Lower lobe of right lung (tissue), 2 donors: ENCODE data around the gene RC3H2. TPM values are rescaled to one million over a fixed set of nuclear protein-coding genes. Genes with fewer than 3 reads are reported as not detected.
"Not testable (repeated sequence)": the region's sequence is repeated elsewhere in the genome, so short reads cannot be mapped to it uniquely, and the experiment has no call there.

Source experiments
- ATAC-seq, 2 donors: fragments of 200-7000 bp; cut with Tn5 transposase; one replicate each; pipeline ENCODE4 v1.9.1; 2020 to 2022; ENCODE audit warnings: mild to moderate bottlenecking in 2 of 2, moderate library complexity in 2 of 2
- DNase-seq: peaks from one replicate; pipeline ENCODE4 v3.0.0-alpha.2; 2020
- H3K27ac ChIP-seq: fragments of 200-600 bp; one replicate; pipeline ENCODE4 v1.8.0; 2022
- H3K27me3 ChIP-seq: fragments of 200-600 bp; one replicate; pipeline ENCODE4 v1.8.0; 2022; ENCODE audit warnings: low read depth
- H3K36me3 ChIP-seq: fragments of 200-600 bp; one replicate; pipeline ENCODE4 v1.8.0; 2022; ENCODE audit warnings: mild to moderate bottlenecking
- H3K4me1 ChIP-seq: fragments of 200-600 bp; one replicate; pipeline ENCODE4 v1.8.0; 2022
- H3K4me3 ChIP-seq: fragments of 200-600 bp; one replicate; pipeline ENCODE4 v1.8.0; 2022; ENCODE audit warnings: mild to moderate bottlenecking
- H3K9me3 ChIP-seq: fragments of 200-600 bp; one replicate; pipeline ENCODE4 v1.8.0; 2022
- CTCF ChIP-seq: fragments of 200-600 bp; IDR thresholded peaks from one replicate; pipeline ENCODE4 v1.8.0; 2022; ENCODE audit warnings: antibody characterized with exemption, mild to moderate bottlenecking
- intact Hi-C: fragments of 100-400 bp; cut with DNase I; formaldehyde crosslinking; loops from one replicate; pipeline ENCODE4 v1.11.0; 2022
- total RNA-seq: library from RNA; stranded (reverse); fragmentation: NEBNext Ultra II Directional; extraction: Animal tissue kit (Norgen Biotek cat#: 25700); gene quantifications from one replicate; pipeline ENCODE4 v1.2.1, GENCODE V29; 2021
- donor health status: DM: no; HTN: yes; CAD: no; lungs with severe emphysema.

The RC3H2 gene
- total RNA-seq, 1 donor from 2014 or later: 44.2 TPM

- H3K4me3 ChIP-seq: no peak overlapping the region
- peaks cover 54% of the 10 kb centered on the region for H3K36me3 ChIP-seq
- no peaks in the 10 kb centered on the region for H3K9me3 ChIP-seq
- no peak for TF ChIP-seq CTCF
- DNase-seq (no peak), ATAC-seq (no peak)
- H3K4me1 ChIP-seq: no peaks in the 10 kb centered on the region
- intact Hi-C loops: no loop called here
- H3K27me3 ChIP-seq: no peaks in the 10 kb centered on the region
- H3K27ac ChIP-seq: peak overlapping the region; percentile 1
Observed at GRCh38 chr9:122866079-122866478, 39.1 kb downstream of the RC3H2 start.

GRCh38 chr9:122865300-122865699, 39.9 kb downstream of the RC3H2 start:
- DNase-seq (no peak), ATAC-seq (no peak)
- Histone ChIP-seq H3K36me3 (peaks cover 50% of the 10 kb centered on the region), H3K27ac (peak overlapping the region; percentile 1), H3K9me3 (no peaks in the 10 kb centered on the region), H3K4me1 (no peaks in the 10 kb centered on the region), H3K4me3 (no peak overlapping the region), H3K27me3 (no peaks in the 10 kb centered on the region)
- TF ChIP-seq CTCF: no peak
- intact Hi-C loops: no loop called here

- ATAC-seq (no peak), DNase-seq (no peak)
- Histone ChIP-seq H3K27ac (no peak overlapping the region), H3K27me3 (no peaks in the 10 kb centered on the region), H3K4me3 (no peak overlapping the region), H3K9me3 (no peaks in the 10 kb centered on the region), H3K36me3 (peaks cover 51% of the 10 kb centered on the region), H3K4me1 (no peaks in the 10 kb centered on the region)
- intact Hi-C loops: no loop called here
- no peak for TF ChIP-seq CTCF
Observed at GRCh38 chr9:122863407-122863806, 41.8 kb downstream of the RC3H2 start.

- Histone ChIP-seq H3K4me3 (no peak overlapping the region), H3K27ac (no peak overlapping the region), H3K27me3 (no peaks in the 10 kb centered on the region), H3K36me3 (peaks cover 76% of the 10 kb centered on the region), H3K4me1 (no peaks in the 10 kb centered on the region), H3K9me3 (no peaks in the 10 kb centered on the region)
- DNase-seq (no peak), ATAC-seq (no peak)
- TF ChIP-seq CTCF: no peak
- intact Hi-C loops: no loop called here
Observed at GRCh38 chr9:122860319-122861142, 44.6 kb downstream of the RC3H2 start.

- H3K4me3 ChIP-seq: no peak overlapping the region
- no peaks in the 10 kb centered on the region for H3K9me3 ChIP-seq
- no peaks in the 10 kb centered on the region for H3K4me1 ChIP-seq
- H3K27me3 ChIP-seq: no peaks in the 10 kb centered on the region
- intact Hi-C loops: no loop called here
- no peak for TF ChIP-seq CTCF
- DNase-seq (no peak), ATAC-seq (no peak)
- peaks cover 77% of the 10 kb centered on the region for H3K36me3 ChIP-seq
- no peak overlapping the region for H3K27ac ChIP-seq
Observed at GRCh38 chr9:122857815-122858214, 47.3 kb downstream of the RC3H2 start.

GRCh38 chr9:122852085-122852786, 52.9 kb downstream of the RC3H2 start:
- H3K27me3 ChIP-seq, ATAC-seq, H3K9me3 ChIP-seq, H3K4me1 ChIP-seq, DNase-seq, H3K4me3 ChIP-seq, intact Hi-C loops, H3K27ac ChIP-seq: not testable (repeated sequence)
- peaks cover 87% of the 10 kb centered on the region for H3K36me3 ChIP-seq
